Activated CD4-positive, alpha-beta T cell treated with anti-CD3 and anti-CD28 coated beads, Interleukin-2, amount 50 U/mL, for 4 hours (primary cell): ENCODE measurements around the gene NOL12.
"Not testable (repeated sequence)": the region's sequence is repeated elsewhere in the genome, so short reads cannot be mapped to it uniquely, and the experiment has no call there.

Experiments
- DNase-seq, 2 experiments: peaks; one replicate each; pipeline ENCODE4 v3.0.0-alpha.2; 2020

Gene NOL12

DNA sequence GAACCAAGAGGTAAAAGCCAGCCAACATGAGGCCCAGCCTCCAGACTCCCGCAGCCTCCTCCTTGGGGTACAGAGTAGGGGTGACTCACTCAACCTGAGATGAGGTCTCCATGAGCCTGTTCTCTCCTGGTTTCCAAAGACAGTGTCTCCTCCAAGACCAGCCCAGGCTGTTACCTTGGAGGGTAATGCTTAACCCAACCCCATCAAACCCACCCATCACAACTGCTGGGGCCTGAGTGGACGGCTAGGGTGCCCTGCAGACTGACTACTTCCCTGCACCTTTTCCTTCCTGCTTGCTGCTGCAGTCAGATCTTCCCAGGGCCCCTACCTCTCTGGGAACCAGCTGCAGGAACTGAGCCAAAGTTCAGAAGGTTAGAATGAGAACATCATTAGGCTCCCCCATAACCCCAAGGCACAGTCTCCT is 5.1 kb upstream of the NOL12 start:
- DNase-seq, result no peak

DNA sequence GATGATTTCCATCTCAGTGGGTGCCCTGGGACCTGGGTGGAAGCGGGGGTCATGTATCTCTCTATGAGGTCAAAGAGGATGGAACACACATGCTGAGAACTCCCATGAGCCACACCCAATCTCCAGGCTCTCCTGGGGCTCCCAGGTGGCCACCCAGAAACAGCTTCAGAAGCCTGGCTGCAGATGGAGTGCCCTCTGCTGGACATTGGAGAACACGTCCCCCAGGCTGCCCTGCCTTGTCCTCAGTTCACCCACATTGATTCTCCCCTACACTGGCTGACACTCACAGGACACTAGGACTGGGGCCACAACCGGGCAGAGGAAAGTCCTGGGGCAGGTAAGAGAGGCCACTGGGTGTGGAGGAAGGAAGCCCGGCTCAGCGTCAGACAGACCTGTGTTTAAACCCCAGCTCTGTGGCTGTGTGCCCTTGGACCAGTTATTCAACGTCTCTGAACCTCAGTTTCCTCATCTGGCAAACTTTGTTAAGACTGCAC is 4.5 kb upstream of the NOL12 start:
- peak; percentile 68 to 69 for DNase-seq

DNA sequence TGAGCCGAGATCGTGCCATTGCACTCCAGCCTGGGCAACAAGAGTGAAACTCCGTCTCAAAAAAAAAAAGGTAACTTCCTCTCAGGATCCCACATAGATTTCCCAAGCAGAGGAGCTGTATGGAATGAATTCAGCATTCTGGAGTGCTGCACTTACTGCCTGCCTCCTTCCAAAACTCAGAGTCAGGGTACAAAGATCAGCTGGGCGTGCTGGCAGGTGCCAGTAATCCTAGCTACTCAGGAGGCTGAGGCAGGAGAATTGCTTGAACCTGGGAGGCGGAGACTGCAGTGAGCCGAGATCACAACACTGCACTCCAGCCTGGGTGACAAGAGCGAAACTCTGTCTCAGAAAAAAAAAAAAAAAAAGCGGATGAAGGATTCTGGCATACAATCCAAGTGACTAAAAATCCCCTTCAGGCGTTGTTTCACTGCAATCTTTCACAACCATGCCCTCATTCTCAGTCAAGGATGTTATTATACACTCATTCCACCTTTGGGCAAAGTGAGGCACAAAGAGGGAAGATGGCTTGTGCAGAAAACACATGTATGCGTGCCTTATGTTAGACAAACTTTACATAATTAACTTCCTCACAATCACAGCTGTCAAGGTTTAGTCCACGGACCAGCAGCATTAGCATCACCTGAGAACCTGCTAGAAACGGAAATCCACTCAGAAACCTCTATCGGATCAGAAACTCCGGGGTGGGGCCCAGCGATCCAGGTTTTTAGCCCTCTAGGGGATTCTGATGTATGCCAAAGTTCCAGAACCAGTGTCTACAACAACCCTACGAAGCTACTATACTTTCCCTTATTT is 1.1 kb upstream of the NOL12 start:
- DNase-seq, result no peak

DNA sequence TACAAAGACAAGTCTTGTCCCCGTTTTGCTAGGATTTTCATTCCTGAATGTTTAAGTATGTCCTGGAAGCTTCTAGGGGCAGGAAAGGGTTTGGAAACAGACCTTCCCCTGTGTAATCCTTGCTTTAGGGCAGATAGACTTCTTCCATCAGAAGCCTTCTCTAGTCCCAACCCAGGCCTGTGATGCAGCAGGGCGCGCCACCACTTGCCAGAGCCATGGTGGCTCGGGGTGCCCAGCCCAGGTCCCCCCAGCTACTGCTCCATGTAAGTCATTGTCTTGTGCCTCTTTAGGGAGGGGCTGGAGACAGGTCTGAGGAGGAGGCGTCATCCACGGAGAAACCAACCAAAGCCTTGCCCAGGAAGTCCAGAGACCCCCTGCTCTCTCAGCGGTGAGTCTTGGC is 4.3 kb downstream of the NOL12 start:
- DNase-seq, result no peak

DNA sequence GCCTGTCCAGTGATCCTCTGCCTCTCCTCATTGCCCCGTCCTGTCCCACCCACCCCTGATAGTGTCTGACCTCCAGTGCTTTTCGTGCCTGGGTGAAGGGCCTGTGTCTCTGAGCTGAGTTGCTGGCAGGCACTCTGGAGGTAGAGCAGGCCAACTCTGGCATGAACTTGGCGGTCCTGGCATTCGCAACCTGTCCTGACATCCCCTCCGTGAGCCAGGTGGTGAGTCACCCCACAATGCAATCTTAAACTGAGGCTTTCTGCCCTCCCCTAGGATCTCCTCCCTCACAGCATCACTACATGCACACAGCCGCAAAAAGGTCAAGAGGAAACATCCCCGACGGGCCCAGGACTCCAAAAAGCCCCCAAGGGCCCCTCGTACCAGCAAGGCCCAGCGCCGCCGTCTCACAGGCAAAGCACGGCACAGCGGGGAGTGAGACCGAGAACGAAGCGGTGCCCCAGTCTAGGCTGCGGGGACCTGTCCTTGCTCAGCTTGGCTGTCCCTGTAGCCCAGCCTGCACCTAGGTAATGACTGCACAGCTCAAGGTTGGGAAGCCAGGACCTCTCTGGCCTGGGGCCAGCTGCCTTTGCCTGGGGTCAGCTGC is 4.9 kb downstream of the NOL12 start:
- no peak for DNase-seq

DNA sequence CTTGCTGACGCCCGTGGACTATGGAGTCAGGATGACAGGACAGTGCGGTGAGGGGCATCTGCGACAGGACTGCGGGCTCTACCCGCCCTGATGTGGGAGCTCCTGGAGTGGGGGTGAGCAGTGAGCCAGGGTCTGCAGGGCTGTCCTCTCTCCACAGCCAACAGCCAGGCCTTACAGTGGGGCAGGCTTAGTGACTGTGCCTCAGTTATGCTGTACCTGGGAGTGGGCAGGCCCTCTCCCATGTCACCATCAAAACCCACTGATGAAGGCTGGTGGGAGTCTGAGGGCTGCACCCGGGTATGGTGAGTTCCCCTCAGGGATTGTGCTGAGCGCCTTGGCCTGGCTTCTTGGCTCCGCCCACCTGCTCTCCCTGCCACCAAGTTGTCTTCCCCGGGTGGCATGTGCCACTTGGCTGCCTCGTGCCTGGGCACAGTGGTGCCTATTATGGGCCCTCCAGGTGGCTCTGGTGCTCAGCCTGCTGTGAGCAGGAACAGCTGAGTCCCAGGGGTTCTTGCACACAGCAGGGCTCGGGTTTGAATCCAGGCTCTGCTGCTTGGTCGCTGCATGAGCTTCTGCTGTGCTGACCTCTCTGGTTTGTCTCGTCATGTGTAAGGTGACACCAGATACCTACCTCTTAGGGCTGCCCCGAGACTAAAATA is 6.6 kb downstream of the NOL12 start:
- no peak for DNase-seq

DNA sequence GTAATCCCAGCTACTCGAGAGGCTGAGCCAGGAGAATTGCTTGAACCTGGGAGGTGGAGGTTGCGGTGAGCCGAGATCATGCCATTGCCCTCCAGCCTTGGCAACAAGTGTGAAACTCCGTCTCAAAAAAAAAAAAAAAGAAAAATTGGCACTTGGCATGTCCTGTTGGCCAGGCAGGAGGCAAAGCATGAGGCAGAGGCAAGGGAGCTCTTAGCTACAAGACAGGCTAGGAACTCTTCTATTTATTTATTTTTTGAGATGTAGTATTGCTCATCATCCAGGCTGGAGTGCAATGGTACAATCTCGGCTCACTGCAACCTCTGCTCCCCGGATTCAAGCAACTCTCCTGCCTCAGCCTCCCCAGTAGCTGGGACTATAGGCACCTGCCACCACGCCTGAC is 8.0 kb downstream of the NOL12 start:
- not testable (repeated sequence) for DNase-seq

DNA sequence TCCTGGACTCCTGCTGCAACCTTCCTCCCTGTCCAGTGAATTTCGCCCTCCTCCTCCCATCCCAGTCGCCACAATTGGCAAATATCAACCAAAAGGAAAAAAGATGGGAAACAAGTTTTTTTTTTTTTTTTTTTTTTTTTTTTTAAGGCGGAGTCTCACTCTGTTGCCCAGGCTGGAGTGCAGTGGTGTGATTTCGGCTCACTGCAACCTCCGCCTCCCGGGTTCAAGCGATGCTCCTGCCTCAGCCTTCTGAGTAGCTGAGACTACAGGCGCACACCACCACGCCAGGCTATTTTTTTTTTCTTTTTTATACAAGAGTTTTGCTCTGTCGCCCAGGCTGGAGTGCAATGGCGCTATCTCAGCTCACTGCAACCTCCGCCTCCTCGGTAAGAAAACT is 10.1 kb downstream of the NOL12 start:
- DNase-seq, result not testable (repeated sequence)

DNA sequence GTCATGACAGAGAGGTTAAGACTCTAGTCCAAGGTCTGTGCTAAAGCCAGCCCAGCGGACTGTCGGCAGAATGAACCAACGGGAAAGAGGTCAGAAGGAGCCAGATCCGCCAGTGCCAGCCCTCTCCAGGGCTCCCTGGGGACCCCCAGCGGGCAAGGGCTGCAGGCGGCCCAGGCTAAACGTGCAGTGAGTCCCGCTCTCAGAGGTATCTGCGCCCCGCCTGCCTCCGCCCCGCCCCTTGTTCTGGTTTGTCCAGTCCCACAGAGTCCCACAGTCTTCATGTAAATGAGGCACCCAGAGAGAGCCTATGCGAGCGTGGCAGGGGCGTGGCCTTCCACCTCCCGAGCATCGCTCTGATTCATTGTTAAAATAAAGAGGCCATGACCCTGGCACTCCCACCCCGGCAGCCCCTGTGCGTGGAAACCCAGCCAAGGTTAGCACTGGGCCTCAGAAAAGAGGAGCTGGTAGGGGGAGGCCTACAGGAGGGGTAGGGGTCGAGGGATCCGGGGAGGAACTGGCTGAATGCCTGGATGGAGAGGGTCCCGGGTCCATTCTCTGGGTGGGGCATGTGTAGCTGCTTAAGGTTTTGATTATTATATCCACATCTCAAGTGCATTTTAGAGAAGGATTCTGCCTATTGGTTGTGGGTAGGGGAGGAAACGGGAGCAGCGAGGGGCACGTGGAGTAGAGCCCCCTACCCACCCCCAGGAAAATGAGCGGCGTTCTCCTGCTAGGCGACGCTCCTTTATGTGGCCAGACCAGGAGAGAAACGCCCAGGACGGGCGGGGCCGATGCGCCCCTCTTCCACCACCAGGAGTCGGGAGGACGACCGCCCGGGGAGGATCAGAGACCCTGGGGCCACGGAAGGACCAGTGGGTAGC is 10.8 kb downstream of the NOL12 start, which contains the start of gene TRIOBP:
TSS of gene TRIOBP (plus strand) at position 392 of the 881 bp plus-strand sequence. CDS start 4,318 bp downstream, outside the sequence.
- DNase-seq, result peak; percentile 87

DNA sequence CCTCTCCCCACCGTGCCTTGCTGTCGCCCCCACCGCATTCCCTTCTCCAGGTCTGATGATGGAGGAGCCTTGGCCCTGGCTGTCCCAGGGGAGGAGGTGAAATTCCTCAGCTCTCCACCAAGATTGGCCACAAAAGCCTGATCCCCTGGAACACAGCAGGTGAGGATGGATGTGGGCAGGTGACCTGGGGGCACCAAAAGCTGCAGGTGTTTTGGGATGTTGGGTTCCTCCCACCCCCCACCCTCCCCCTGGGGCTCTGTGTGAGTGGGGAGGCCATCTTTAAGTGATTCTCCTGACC is 11.3 kb downstream of the NOL12 start:
- DNase-seq, result no peak

DNA sequence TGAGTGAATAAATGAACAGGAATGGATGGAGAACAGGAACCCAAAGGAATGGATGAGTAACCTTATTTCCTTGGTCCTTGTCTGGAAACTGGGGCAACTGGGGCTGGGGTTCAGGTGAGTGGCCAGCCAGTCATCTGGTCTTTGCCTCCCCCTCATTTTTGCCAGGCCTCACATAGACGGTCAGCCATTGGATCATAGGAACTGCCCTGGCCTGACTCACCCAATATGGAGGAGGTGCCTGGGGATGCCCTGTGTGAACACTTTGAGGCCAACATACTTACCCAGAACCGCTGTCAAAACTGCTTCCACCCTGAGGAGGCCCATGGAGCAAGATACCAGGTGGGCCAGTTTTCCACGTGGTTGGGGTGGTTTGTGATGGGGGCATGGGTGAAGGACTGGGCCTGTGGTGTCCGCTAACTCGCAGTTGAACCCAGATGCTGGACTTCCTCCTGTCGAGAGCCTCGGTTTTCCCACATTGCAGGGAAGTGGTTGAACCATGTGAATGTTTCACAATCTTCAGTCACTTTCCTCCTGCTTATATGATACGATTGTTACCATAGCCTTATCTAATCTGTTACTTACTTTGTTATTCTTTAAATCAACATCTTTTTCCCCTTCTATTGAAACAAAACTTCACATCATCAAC is 15.1 kb downstream of the NOL12 start:
- no peak for DNase-seq

DNA sequence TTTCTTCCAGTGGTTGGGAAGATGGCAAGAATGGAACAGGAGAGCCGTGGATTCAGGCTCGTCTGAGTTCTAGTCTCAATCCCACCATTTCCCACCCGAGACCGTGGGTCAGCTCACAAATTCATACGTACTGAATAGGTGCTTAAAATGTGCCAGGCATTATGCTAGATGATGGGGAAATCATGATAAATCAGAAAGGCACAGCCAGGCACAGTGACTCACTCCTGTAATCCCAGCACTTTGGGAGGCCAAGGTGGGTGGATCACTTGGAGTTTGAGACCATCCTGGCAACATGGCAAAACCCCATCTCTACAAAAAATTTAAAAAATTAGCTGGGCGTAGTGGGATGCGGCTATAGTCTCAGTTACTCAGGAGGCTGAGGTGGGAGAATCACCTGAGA is 17.8 kb downstream of the NOL12 start:
- no peak for DNase-seq

DNA sequence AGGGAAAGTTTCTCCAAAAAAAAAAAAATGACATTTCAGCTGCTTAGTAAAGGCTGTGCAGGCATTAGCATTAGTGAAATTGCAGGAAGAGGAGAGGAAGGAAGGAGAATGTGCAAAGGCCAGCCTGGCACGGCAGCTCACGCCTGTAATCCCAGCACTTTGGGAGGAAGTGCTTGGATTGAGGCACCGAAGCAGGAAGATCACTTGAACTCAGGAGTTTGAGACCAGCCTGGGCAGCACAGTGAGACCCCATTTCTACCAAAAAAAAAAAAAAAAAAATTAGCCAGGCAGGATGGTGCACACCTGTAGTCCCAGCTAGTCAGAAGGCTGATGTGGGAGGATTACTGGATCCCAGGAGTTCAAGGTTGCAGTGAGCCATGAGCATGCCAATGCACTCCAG is 18.5 kb downstream of the NOL12 start:
- no peak for DNase-seq

DNA sequence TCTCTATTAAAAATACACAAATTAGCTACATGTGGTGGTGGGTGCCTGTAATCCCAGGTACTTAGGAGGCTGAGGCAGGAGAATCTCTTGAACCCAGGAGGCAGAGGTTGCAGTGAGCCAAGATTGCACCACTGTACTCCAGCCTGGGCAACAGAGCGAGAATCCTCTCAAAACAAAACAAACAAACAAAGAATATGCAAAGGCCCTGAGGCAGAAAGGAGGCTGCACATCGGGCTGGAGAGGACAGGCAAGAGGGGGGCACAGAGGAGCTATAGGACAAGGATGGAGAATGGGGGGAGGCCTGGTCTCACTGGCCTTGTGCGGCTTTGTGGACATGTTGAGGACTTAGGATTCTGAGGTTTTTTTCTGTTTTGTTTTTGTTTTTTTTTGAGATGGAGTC is 19.1 kb downstream of the NOL12 start:
- no peak for DNase-seq

DNA sequence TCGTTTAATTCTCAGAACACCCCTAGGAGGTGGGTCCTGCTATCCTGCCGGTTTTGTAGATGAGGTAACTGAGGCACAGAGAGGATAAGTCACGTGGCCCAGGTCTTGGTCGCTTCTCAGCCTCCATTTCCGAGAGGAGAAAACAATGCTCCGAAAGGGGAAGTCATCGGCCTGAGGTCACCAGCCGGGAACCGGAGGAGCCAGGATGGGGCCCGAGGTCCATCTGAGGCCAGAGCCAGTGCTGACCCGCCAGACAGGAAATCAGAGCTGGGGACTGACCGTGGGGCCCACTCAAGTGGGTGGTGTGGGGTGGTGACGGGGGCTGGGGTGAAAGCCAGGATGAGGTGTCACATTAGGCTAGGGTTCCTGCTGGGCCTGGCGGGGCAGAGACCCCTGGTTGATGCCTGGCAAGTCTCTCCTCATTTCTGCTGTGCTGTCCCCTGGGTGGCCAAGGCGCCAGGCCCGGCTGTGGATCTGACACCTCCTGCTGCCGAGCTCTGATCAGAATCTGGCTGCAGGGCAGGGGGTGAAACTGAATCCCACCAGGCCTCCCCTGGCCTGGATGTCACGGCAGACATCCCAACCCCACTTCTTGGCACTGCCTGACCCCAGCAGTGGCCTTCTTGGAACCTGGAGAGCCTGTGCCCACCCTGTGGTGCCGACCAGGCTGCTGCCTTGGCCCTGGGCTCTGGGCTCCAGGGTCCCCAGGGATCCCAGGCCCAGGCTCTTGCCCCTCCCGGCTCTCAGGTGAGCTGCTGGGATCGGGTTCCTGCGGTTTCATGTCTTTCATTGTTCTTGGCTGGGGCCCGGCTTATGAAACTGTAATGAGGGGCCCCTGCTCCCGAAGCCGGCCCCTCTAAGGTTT is 22.7 kb downstream of the NOL12 start:
- no peak for DNase-seq

DNA sequence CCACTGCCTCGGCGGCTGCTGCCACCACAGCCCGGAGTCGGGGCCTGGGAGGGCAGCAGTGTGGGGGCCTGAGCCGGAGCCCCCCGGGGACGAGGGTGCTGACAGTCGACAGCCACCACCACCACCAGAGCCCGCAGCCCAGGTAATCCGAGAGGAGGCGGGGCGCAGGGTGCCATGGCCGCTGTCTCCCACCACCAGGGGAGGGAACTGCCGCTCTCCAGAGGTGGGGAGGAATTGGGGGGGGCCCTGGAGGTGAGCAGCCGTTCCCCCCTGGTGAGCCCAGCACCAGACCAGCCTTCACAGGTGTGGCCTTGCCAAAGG is 23.3 kb downstream of the NOL12 start:
- DNase-seq, result no peak

DNA sequence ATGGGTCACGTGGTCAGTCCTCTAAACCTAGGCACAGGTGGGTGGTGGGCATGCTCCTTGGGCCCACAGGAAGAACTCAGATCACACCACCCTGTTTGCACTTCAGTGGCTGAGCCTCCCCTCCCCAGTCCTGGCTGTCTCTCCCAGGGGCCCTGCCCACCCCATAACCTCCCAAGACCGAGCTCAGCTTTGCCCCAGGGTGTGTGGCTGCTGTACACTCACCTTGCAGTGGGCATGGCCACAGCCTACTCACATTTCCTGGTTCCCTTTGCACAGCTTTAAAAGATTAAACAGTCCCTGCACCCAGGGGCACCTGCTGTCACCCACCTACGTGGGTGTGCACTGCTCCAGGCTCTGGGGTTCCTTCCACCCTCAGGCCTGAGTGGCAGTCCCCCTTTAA is 24.5 kb downstream of the NOL12 start:
- no peak for DNase-seq

DNA sequence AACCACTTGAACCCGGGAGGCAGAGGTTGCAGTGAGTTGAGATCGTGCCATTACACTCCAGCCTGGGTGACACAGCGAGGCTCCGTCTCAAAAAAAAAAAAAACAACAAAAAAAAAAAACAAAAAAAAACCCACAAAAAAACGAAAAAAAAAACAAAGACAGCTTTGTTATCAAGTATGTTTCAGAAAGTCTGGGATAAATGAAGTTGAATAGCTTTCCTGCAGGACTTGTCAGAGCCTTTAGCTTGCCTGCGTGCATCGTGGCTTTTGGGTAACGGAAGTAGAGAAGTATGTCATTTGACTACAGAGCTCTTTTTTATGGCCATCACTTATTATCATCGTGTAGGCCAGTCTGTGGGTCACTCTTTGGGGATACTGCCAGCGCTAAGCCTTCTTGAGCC is 25.3 kb downstream of the NOL12 start:
- DNase-seq, result no peak

DNA sequence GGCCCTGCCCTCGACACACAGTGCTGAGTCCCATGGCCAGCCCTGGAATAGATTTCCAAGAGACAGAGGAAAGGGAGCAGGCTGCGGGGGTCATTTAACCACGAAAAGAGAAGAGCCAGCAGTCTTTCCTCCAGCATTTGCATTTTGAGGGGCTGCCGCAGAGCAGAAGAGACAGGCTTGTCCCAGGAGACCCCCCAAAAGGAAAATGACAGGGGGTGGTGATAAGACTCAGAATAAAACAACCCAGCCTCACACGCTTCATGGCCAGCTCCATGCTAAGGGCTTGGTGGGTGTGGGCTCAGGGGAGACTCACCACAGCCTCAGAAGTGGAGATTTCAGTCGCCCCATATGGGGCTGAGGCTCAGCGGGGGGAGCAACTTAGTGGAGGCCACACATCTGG is 27.6 kb downstream of the NOL12 start:
- DNase-seq, result no peak

DNA sequence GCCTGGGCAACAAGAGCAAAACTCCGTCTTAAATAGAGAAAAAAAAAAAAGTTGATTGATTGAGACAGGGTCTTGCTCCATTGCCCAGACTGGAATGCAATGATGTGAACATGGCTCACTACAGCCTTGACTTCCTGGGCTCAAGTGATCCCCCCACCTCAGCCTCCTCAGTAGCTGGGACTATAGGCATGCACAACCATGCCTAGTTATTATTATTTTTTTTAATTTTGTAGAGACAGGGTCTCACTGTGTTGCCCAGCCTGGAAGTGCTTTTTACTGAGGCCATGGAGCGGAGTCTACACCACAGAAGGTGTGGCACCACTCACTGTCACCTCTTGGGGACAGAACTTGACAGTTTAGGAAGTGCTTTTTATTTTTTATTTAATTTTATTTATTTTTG is 28.5 kb downstream of the NOL12 start:
- DNase-seq, result no peak

DNA sequence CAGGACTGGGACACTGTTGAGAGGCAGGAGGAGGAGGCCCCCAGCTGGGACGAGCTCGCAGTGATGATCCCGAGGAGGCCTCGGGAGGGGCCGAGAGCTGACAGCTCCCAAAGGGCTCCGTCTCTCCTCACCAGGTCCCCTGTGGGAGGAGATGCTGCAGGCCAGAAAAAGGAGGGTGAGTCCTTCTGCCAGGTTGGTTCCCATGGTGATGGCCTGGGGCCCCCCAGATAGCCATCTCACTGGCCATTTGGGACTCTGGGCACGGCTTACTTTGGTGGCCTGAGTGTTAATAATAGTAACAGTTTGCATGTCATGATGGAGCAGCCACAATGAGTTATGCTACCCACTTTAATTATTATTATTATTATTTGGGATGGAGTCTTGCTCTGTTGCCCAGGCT is 29.6 kb downstream of the NOL12 start:
- DNase-seq, result no peak

DNA sequence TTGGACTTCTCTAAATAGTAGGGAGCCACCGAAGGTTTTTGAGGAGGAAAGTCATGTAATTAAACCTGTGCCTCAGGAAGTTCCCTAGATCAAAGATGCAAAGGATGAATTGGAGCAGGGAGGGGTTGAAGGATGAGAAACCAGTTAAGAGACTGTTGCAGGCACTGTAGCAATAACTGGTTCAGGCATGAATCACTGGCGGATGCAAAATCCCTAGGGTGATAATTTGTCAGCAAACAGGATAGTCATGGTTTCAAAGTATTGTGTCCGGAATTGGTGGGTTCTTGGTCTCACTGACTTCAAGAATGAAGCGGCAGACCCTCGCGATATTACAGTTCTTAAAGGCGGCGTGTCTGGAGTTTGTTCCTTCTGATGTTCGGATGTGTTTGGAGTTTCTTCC is 30.6 kb downstream of the NOL12 start:
- no peak for DNase-seq
